GM21529 (cell line): Measurements from ENCODE around the gene GRID1.
"Not testable (repeated sequence)": the region's sequence is repeated elsewhere in the genome, so short reads cannot be mapped to it uniquely, and the experiment has no call there.

ENCODE experiments used
- ATAC-seq: cut with Tn5 transposase; IDR thresholded peaks from one replicate; pipeline ENCODE4 v1.9.1; 2021; ENCODE audit not compliant: unreplicated experiment

Gene GRID1

GRCh38 chr10:85699066-85699465 is 667.5 kb downstream of the GRID1 start:
- ATAC-seq: not testable (repeated sequence)

- ATAC-seq: no peak
These were observed 669.7 kb downstream of the GRID1 start for GRCh38 chr10:85696893-85697292.

- no peak for ATAC-seq
These were observed 684.0 kb downstream of the GRID1 start for GRCh38 chr10:85682621-85683020.

GRCh38 chr10:85679710-85680109 is 686.9 kb downstream of the GRID1 start:
- no peak for ATAC-seq

- no peak for ATAC-seq
These were observed 687.5 kb downstream of the GRID1 start for GRCh38 chr10:85679061-85679460.

GRCh38 chr10:85674851-85675250 is 691.7 kb downstream of the GRID1 start:
- no peak for ATAC-seq

- ATAC-seq: no peak
These were observed 693.3 kb downstream of the GRID1 start for GRCh38 chr10:85673270-85673669.

GRCh38 chr10:85671530-85671929 is 695.1 kb downstream of the GRID1 start:
- ATAC-seq: no peak

- ATAC-seq: no peak
These were observed 698.1 kb downstream of the GRID1 start for GRCh38 chr10:85668522-85668921.

- ATAC-seq: no peak
These were observed 698.9 kb downstream of the GRID1 start for GRCh38 chr10:85667638-85668233.

GRCh38 chr10:85666987-85667386 is 699.6 kb downstream of the GRID1 start:
- ATAC-seq: no peak

GRCh38 chr10:85666102-85666501 is 700.5 kb downstream of the GRID1 start:
- ATAC-seq: peak; percentile 76

- ATAC-seq: no peak
These were observed 700.9 kb downstream of the GRID1 start for GRCh38 chr10:85665681-85666080.

- no peak for ATAC-seq
These were observed 701.5 kb downstream of the GRID1 start for GRCh38 chr10:85665078-85665477.

- ATAC-seq: no peak
These were observed 705.5 kb downstream of the GRID1 start for GRCh38 chr10:85661123-85661522.

GRCh38 chr10:85659331-85659730 is 707.3 kb downstream of the GRID1 start:
- ATAC-seq: no peak

GRCh38 chr10:85658518-85658917 is 708.1 kb downstream of the GRID1 start:
- no peak for ATAC-seq

- no peak for ATAC-seq
These were observed 709.0 kb downstream of the GRID1 start for GRCh38 chr10:85657476-85658113.

- ATAC-seq: no peak
These were observed 711.2 kb downstream of the GRID1 start for GRCh38 chr10:85655411-85655810.

GRCh38 chr10:85651497-85651882 is 715.1 kb downstream of the GRID1 start:
- ATAC-seq: no peak

GRCh38 chr10:85650791-85651496 is 715.7 kb downstream of the GRID1 start:
- ATAC-seq: no peak

GRCh38 chr10:85649461-85649860 is 717.1 kb downstream of the GRID1 start:
- no peak for ATAC-seq
